Astrocyte of the cerebellum (primary cell): ENCODE results near the gene ATG4B.
"Not testable (repeated sequence)": the region's sequence is repeated elsewhere in the genome, so short reads cannot be mapped to it uniquely, and the experiment has no call there.

ENCODE experiments used
- DNase-seq: peaks from one replicate; pipeline ENCODE4 v3.0.0-alpha.2; 2011; ENCODE audit warnings: low read depth
- H3K4me3 ChIP-seq: 2 replicates; pipeline ENCODE4 v1.5.1; 2011; ENCODE audit warnings: mild to moderate bottlenecking, low read depth, low read length, moderate library complexity
- CTCF ChIP-seq: IDR thresholded peaks from 2 replicates; pipeline ENCODE4 v1.5.1; 2012; ENCODE audit warnings: low read length, low read depth, moderate library complexity, mild to moderate bottlenecking; ENCODE audit errors: missing control alignments
- in situ Hi-C: cut with HindIII; loops from 2 replicates; pipeline ENCODE4 v1.10.0; 2017; ENCODE audit warnings: low sequenced_read_pairs

The ATG4B gene

GRCh38 chr2:241656190-241656741 lies 18.8 kb downstream of the ATG4B start:
- in situ Hi-C loops = no loop called here
- TF ChIP-seq CTCF = no peak
- no peak overlapping the region for H3K4me3 ChIP-seq
- DNase-seq = no peak

- in situ Hi-C loops = no loop called here
Observed at GRCh38 chr2:241657786-241658254, 20.3 kb downstream of the ATG4B start.

GRCh38 chr2:241658296-241658695 lies 20.8 kb downstream of the ATG4B start:
- in situ Hi-C loops = no loop called here
- TF ChIP-seq CTCF = no peak
- H3K4me3 ChIP-seq = no peak overlapping the region
- DNase-seq = no peak

More at GRCh38 chr2:241657786-241658254, 20.3 kb downstream of the ATG4B start:
- H3K4me3 ChIP-seq = no peak overlapping the region
- no peak for DNase-seq
- TF ChIP-seq CTCF = no peak

GRCh38 chr2:241659150-241659739 lies 21.8 kb downstream of the ATG4B start:
- in situ Hi-C loops = no loop called here
- peak; percentile 70 for TF ChIP-seq CTCF
- H3K4me3 ChIP-seq = no peak overlapping the region
- peak; percentile 63 for DNase-seq

GRCh38 chr2:241660593-241661213 lies 23.2 kb downstream of the ATG4B start:
- H3K4me3 ChIP-seq = no peak overlapping the region
- in situ Hi-C loops = no loop called here
- TF ChIP-seq CTCF = no peak
- DNase-seq = no peak

GRCh38 chr2:241662731-241663130 lies 25.2 kb downstream of the ATG4B start:
- DNase-seq, in situ Hi-C loops, H3K4me3 ChIP-seq: not testable (repeated sequence)
